MM.1S (cell line): ENCODE results near the gene KRTAP10-2.
"Not testable (repeated sequence)": the region's sequence is repeated elsewhere in the genome, so short reads cannot be mapped to it uniquely, and the experiment has no call there.

Experiments used
- DNase-seq: peaks from one replicate; pipeline ENCODE4 v3.0.0-alpha.2; 2015
- H2AFZ ChIP-seq: fragments of 300-600 bp; sonication (generic); 2 replicates; pipeline ENCODE4 v1.6.0; 2016; ENCODE audit warnings: antibody characterized with exemption, low read length
- H3F3A ChIP-seq: fragments of 300-600 bp; sonication (generic); 2 replicates; pipeline ENCODE4 v1.6.1; 2016; ENCODE audit warnings: mild to moderate bottlenecking, antibody characterized with exemption, low read length, moderate library complexity, mixed read lengths; ENCODE audit not compliant: insufficient read depth
- H3K27ac ChIP-seq: fragments of 300-600 bp; sonication (generic); 2 replicates; pipeline ENCODE4 v1.5.1; 2016; ENCODE audit warnings: mild to moderate bottlenecking, low read length
- H3K27me3 ChIP-seq: fragments of 300-600 bp; sonication (generic); replicated peaks from 2 replicates; pipeline ENCODE4 v1.6.0; 2016; ENCODE audit warnings: low read length; ENCODE audit not compliant: insufficient read depth
- H3K36me3 ChIP-seq: fragments of 300-600 bp; sonication (generic); replicated peaks from 2 replicates; pipeline ENCODE4 v1.6.1; 2016; ENCODE audit warnings: mild to moderate bottlenecking, low read length, mixed read lengths; ENCODE audit not compliant: insufficient read depth
- H3K4me1 ChIP-seq: fragments of 300-600 bp; sonication (generic); 2 replicates; pipeline ENCODE4 v1.6.1; 2016; ENCODE audit warnings: low read length, mixed read lengths
- H3K4me2 ChIP-seq: fragments of 300-600 bp; sonication (generic); 2 replicates; pipeline ENCODE4 v1.6.0; 2016; ENCODE audit warnings: low read depth, low read length
- H3K4me3 ChIP-seq: fragments of 300-600 bp; sonication (generic); 2 replicates; pipeline ENCODE4 v1.5.1; 2016; ENCODE audit warnings: low read length, mixed read lengths
- H3K79me2 ChIP-seq: fragments of 300-600 bp; sonication (generic); 2 replicates; pipeline ENCODE4 v1.6.1; 2016; ENCODE audit warnings: mixed run types, low read length, mixed read lengths
- H3K9ac ChIP-seq: fragments of 300-600 bp; sonication (generic); 2 replicates; pipeline ENCODE4 v1.6.1; 2016; ENCODE audit warnings: low read length, mixed read lengths
- H3K9me2 ChIP-seq: fragments of 300-600 bp; sonication (generic); replicated peaks from 2 replicates; pipeline ENCODE4 v1.6.1; 2016; ENCODE audit warnings: mild to moderate bottlenecking, low read length, mixed read lengths; ENCODE audit not compliant: insufficient read depth
- H3K9me3 ChIP-seq: fragments of 300-600 bp; sonication (generic); replicated peaks from 2 replicates; pipeline ENCODE4 v1.6.1; 2016; ENCODE audit warnings: mild to moderate bottlenecking, low read length, mixed read lengths; ENCODE audit not compliant: insufficient read depth
- H4K20me1 ChIP-seq: fragments of 300-600 bp; sonication (generic); 2 replicates; pipeline ENCODE4 v1.6.1; 2016; ENCODE audit warnings: mild to moderate bottlenecking, low read length, moderate library complexity, mixed read lengths; ENCODE audit not compliant: insufficient read depth
- CTCF ChIP-seq: fragments of 300-600 bp; sonication (generic); IDR thresholded peaks from 2 replicates; pipeline ENCODE4 v1.5.1; 2016; ENCODE audit warnings: antibody characterized with exemption, low read length, mixed read lengths
- EZH2 ChIP-seq: fragments of 300-600 bp; sonication (generic); optimal IDR thresholded peaks from 2 replicates; pipeline ENCODE3; 2017; ENCODE audit warnings: low read depth, mild to moderate bottlenecking, antibody characterized with exemption, low read length, mixed read lengths
- EZH2phosphoT487 ChIP-seq: fragments of 300-600 bp; sonication (generic); IDR thresholded peaks from 2 replicates; pipeline ENCODE4 v1.6.1; 2018; ENCODE audit warnings: antibody characterized with exemption, low read length

Gene KRTAP10-2

GRCh38 chr21:44574457-44575306 is 23.4 kb upstream of the KRTAP10-2 start:
- H3K36me3 ChIP-seq: no peaks in the 10 kb centered on the region
- TF ChIP-seq EZH2phosphoT487: no peak
- TF ChIP-seq EZH2: no peak
- TF ChIP-seq CTCF: 0 out of 2 replicates have a peak, but pooled peaks have one; percentile 4
- no peak overlapping the region for H3K27ac ChIP-seq
- H3K9me2 ChIP-seq: no peaks in the 10 kb centered on the region
- H4K20me1 ChIP-seq: no peaks in the 10 kb centered on the region
- no peaks in the 10 kb centered on the region for H3K9me3 ChIP-seq
- H3K79me2 ChIP-seq: no peaks in the 10 kb centered on the region
- no peaks in the 10 kb centered on the region for H3F3A ChIP-seq
- no peak overlapping the region for H3K9ac ChIP-seq
- peaks cover 94% of the 10 kb centered on the region for H3K27me3 ChIP-seq
- H3K4me2 ChIP-seq: no peak overlapping the region
- no peak overlapping the region for H3K4me3 ChIP-seq
- H3K4me1 ChIP-seq: no peaks in the 10 kb centered on the region
- H2AFZ ChIP-seq: no peak overlapping the region
- no peak for DNase-seq

- not testable (repeated sequence) for H3K9ac ChIP-seq, H3K9me2 ChIP-seq, H3K9me3 ChIP-seq, H3K36me3 ChIP-seq, H3K4me2 ChIP-seq, H3K4me3 ChIP-seq, H4K20me1 ChIP-seq, H3K79me2 ChIP-seq, H3K27ac ChIP-seq, H3K4me1 ChIP-seq, H2AFZ ChIP-seq, DNase-seq, H3F3A ChIP-seq
- peaks cover 94% of the 10 kb centered on the region for H3K27me3 ChIP-seq
Observed at GRCh38 chr21:44573630-44574456, 22.5 kb upstream of the KRTAP10-2 start, which contains the start of gene KRTAP10-4. KRTAP10-4 (plus strand) TSS chr21:44573729; CDS start chr21:44573759, 30 bp downstream.

GRCh38 chr21:44572959-44573583 is 21.8 kb upstream of the KRTAP10-2 start:
- H3K9ac ChIP-seq: no peak overlapping the region
- no peaks in the 10 kb centered on the region for H3K4me1 ChIP-seq
- no peaks in the 10 kb centered on the region for H3F3A ChIP-seq
- no peak overlapping the region for H3K27ac ChIP-seq
- H3K36me3 ChIP-seq: no peaks in the 10 kb centered on the region
- no peak for TF ChIP-seq CTCF
- no peak for TF ChIP-seq EZH2
- TF ChIP-seq EZH2phosphoT487: no peak
- H3K4me3 ChIP-seq: no peak overlapping the region
- no peaks in the 10 kb centered on the region for H3K9me2 ChIP-seq
- DNase-seq: no peak
- no peak overlapping the region for H2AFZ ChIP-seq
- H3K4me2 ChIP-seq: no peak overlapping the region
- no peaks in the 10 kb centered on the region for H4K20me1 ChIP-seq
- no peaks in the 10 kb centered on the region for H3K9me3 ChIP-seq
- no peaks in the 10 kb centered on the region for H3K79me2 ChIP-seq
- peaks cover 94% of the 10 kb centered on the region for H3K27me3 ChIP-seq
